Omental fat pad (tissue), 4 donors: ENCODE results near the gene TMEM134. TPM values are rescaled to one million over a fixed set of nuclear protein-coding genes. Genes with fewer than 3 reads are reported as not detected.

Experiments used
- ATAC-seq: fragments of 150-250 bp; one replicate; pipeline ENCODE4 v1.9.1; 2016; ENCODE audit warnings: mild to moderate bottlenecking, moderate library complexity; ENCODE audit not compliant: low FRiP score
- DNase-seq: peaks from one replicate; pipeline ENCODE4 v3.0.0-alpha.2; 2019; ENCODE audit warnings: low spot score
- CTCF ChIP-seq, 3 donors: fragments of 450-650 bp; IDR thresholded peaks; one replicate each; pipeline ENCODE4 v1.5.1; 2016 to 2017; ENCODE audit warnings: antibody characterized with exemption in 3 of 3, mild to moderate bottlenecking in 3 of 3, moderate library complexity in 2 of 3
- total RNA-seq, 4 donors: library from RNA; depleted of rRNA; stranded (reverse); fragments of >200 nt; gene quantifications; one replicate each; pipeline ENCODE4 v1.1.0, GENCODE V29; 2016

The TMEM134 gene
- total RNA-seq, 4 donors from 2014 or later: 33.6 to 56.6 (median 44.0) TPM

- no peak for TF ChIP-seq CTCF (IDR thresholded peaks at IDR 0.05)
- no peak for ATAC-seq
- no peak for DNase-seq
Observed at GRCh38 chr11:67458266-67458665, 10.8 kb downstream of the TMEM134 start.

GRCh38 chr11:67457453-67457852, 11.6 kb downstream of the TMEM134 start:
- no peak for ATAC-seq
- no peak for TF ChIP-seq CTCF (IDR thresholded peaks at IDR 0.05)
- no peak for DNase-seq

- no peak for DNase-seq
- ATAC-seq: no peak
- TF ChIP-seq CTCF (IDR thresholded peaks at IDR 0.05): no peak
Observed at GRCh38 chr11:67456068-67456705, 12.9 kb downstream of the TMEM134 start.

- no peak for ATAC-seq
Observed at GRCh38 chr11:67455054-67455453, 14.0 kb downstream of the TMEM134 start, which contains the start of gene CABP4. Gene CABP4, plus strand, starts transcription at chr11:67455354. Its CDS starts 70 bp downstream, at chr11:67455424.

GRCh38 chr11:67453816-67454732, 15.0 kb downstream of the TMEM134 start:
- DNase-seq (no peak), ATAC-seq (no peak)
- TF ChIP-seq CTCF (IDR thresholded peaks at IDR 0.05): no peak

More at GRCh38 chr11:67455054-67455453, 14.0 kb downstream of the TMEM134 start, which contains the start of gene CABP4:
- TF ChIP-seq CTCF (IDR thresholded peaks at IDR 0.05): no peak
- no peak for DNase-seq

- DNase-seq (no peak), ATAC-seq (peak; percentile 15)
- TF ChIP-seq CTCF (IDR thresholded peaks at IDR 0.05): no peak
Observed at GRCh38 chr11:67452141-67452952, 16.7 kb downstream of the TMEM134 start, which contains the start of gene GPR152. Gene GPR152, minus strand, starts transcription at chr11:67452729. Its CDS starts 5 bp downstream, at chr11:67452724.
